C4-2B (cell line): ENCODE data around the gene SYT8.

Experiments used
- ZFX ChIP-seq: fragments of 450-650 bp; IDR thresholded peaks from 2 replicates; pipeline ENCODE4 v1.6.1; 2017
- TF ChIP-seq, protein P1 (sequence below): fragments of 450-650 bp; conservative IDR thresholded peaks from 2 replicates; pipeline ENCODE4 v1.5.1; 2017; ENCODE audit warnings: mild to moderate bottlenecking

DNA sequence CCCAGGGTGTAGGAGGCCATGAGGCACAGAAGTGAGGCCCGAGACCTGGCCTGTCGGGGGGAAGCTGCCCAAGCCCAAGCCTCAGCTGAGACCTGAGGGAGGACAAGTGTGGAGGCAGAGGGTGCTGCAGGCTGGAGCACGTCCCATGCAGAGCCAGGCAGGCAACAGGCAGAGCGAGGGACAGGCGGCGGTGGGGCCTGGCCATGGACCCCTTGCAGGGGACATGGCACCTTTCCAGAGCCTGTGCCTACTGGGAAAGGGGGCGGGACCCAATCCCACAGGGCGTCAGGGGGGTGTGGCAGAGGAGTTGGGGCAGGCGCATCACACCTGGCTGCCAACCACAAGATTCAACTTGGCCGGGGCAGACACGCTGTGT lies 8.3 kb downstream of the SYT8 start:
- TF ChIP-seq, protein P1, sequence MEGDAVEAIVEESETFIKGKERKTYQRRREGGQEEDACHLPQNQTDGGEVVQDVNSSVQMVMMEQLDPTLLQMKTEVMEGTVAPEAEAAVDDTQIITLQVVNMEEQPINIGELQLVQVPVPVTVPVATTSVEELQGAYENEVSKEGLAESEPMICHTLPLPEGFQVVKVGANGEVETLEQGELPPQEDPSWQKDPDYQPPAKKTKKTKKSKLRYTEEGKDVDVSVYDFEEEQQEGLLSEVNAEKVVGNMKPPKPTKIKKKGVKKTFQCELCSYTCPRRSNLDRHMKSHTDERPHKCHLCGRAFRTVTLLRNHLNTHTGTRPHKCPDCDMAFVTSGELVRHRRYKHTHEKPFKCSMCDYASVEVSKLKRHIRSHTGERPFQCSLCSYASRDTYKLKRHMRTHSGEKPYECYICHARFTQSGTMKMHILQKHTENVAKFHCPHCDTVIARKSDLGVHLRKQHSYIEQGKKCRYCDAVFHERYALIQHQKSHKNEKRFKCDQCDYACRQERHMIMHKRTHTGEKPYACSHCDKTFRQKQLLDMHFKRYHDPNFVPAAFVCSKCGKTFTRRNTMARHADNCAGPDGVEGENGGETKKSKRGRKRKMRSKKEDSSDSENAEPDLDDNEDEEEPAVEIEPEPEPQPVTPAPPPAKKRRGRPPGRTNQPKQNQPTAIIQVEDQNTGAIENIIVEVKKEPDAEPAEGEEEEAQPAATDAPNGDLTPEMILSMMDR: no peak
- TF ChIP-seq ZFX: no peak
